ENCODE data around the gene GUCD1. TPM values are rescaled to one million over a fixed set of nuclear protein-coding genes. Genes with fewer than 3 reads are reported as not detected.

GUCD1 gene
- total and polyA plus RNA-seq, 12 donors: 75.4 to 162 (median 112) TPM

- intact Hi-C loops (cut with DNase I): loop anchor here (5.0 kb wide), 2 partner anchors 72 to 77 kb away; partner anchors contain the start of gene ADORA2A (in 1 of the 2)
Measured at GRCh38 chr22:24499706-24500276, 55.1 kb downstream of the GUCD1 start.

DNA sequence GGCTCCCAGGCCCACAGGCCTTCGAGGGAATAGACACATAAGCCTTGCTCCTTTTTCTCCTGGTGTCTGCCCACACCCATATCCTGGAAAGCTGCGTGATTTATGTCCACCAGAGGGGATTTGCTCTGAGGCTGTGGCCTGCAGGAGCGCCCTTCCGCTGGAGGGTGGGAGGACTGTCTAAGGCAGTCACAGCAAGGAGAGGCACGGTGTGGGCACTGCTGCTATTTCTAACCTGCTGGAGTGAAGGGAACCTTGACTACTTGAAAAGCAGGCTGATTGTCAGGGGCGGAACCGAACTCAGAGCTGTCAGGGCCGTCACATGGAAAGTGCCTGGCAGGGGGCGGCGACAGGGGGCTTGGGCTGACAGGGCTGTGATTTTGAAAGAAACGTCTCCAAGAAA lies 56.1 kb downstream of the GUCD1 start:
- intact Hi-C loops (cut with DNase I): no loop called here
- Histone ChIP-seq H3K27ac (no peak overlapping the region), H3K36me3 (replicated peaks in 1 of 2) (no peaks in the 10 kb centered on the region), H3K27me3 (peaks cover 13% of the 10 kb centered on the region), H3K9me3 (replicated peaks in 1 of 3) (no peaks in the 10 kb centered on the region), H3K4me3 (no peak overlapping the region), H3K4me1 (replicated peaks in 1 of 2) (peaks cover 0 to 8% of the 10 kb centered on the region in 2 donors)
- peak in 2 of 7 donors; percentile 38 to 52 for DNase-seq
- TF ChIP-seq POLR2A (IDR thresholded peaks at IDR 0.05) (no peak), CTCF (IDR thresholded peaks at IDR 0.05) (no peak)
- WGBS, 4 donors: 80 to 90% (median 85%) methylated on average over 10 to 11 of the region's 11 CpGs

More at GRCh38 chr22:24499706-24500276, 55.1 kb downstream of the GUCD1 start:
- Histone ChIP-seq H3K4me3 (no peak overlapping the region), H3K9me3 (replicated peaks in 1 of 3) (no peaks in the 10 kb centered on the region), H3K36me3 (replicated peaks in 1 of 2) (no peaks in the 10 kb centered on the region), H3K27me3 (peaks cover 4% of the 10 kb centered on the region), H3K4me1 (replicated peaks in 1 of 2) (peaks cover 0 to 2% of the 10 kb centered on the region in 2 donors), H3K27ac (no peak overlapping the region)
- no peak for DNase-seq
- no peak for TF ChIP-seq CTCF (IDR thresholded peaks at IDR 0.05)
- TF ChIP-seq POLR2A (IDR thresholded peaks at IDR 0.05): no peak
- 92 to 97% (median 95%) methylated on average over 10 of the region's 10 CpGs for WGBS, 4 donors

DNA sequence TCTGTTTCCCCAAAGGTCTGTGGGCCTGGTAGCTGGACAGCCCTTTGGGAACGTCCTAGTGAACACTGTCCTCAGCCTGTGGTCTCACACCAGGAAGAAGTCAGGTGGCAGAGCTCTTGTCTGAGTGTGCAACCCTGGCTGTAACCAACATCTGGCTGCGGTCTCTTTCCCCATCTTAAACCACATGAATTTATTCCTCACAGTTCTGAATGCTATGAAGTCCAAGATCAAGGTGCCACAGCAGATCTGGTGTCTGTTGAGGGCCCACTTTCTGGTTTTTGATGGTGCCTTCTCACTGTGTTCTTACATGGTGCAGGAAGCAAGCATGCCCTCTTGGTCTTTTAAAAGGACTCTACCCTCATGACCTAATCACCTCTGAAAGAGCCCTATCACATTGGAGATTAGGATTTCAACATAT lies 57.1 kb downstream of the GUCD1 start:
- H3K4me3 ChIP-seq: no peak overlapping the region
- TF ChIP-seq CTCF (IDR thresholded peaks at IDR 0.05): no peak
- no peak for TF ChIP-seq POLR2A (IDR thresholded peaks at IDR 0.05)
- no peak for DNase-seq
- no peaks in the 10 kb centered on the region for H3K36me3 ChIP-seq (replicated peaks in 1 of 2)
- H3K27ac ChIP-seq: no peak overlapping the region
- H3K27me3 ChIP-seq: peaks cover 13% of the 10 kb centered on the region
- 77 to 86% (median 84%) methylated on average over 2 of the region's 2 CpGs for WGBS, 4 donors
- intact Hi-C loops (cut with DNase I): no loop called here
- no peaks in the 10 kb centered on the region for H3K9me3 ChIP-seq (replicated peaks in 1 of 3)
- H3K4me1 ChIP-seq (replicated peaks in 1 of 2): peaks cover 0 to 8% of the 10 kb centered on the region in 2 donors

DNA sequence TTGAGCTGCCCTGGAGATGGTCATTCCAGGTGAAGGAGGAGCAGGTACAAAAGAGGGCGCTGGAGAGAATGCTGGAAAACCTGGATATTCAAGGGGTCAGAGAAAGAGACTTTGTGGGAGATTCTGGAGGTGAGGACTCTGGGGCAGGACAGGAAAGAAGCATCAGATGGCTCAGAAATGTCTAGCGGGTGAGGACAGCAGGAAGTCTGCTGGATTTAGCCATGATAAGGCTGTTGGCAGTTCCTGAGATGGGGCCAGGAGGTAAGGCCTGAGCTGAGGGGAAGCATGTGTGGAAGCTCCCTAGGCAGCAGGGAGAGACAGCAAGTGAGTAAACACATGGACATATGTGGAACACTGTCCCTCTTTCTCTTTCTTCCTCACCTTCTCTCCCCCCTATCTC lies 58.3 kb downstream of the GUCD1 start:
- 83 to 95% (median 89%) methylated on average over 2 of the region's 2 CpGs for WGBS, 4 donors
- intact Hi-C loops (cut with DNase I): no loop called here
- no peak for TF ChIP-seq POLR2A (IDR thresholded peaks at IDR 0.05)
- no peak for TF ChIP-seq CTCF (IDR thresholded peaks at IDR 0.05)

More for the DNA sequence above, 58.3 kb downstream of the GUCD1 start:
- Histone ChIP-seq H3K9me3 (replicated peaks in 1 of 3) (no peaks in the 10 kb centered on the region), H3K27me3 (peaks cover 13% of the 10 kb centered on the region), H3K27ac (no peak overlapping the region), H3K4me3 (no peak overlapping the region), H3K4me1 (replicated peaks in 1 of 2) (peaks cover 0 to 8% of the 10 kb centered on the region in 2 donors), H3K36me3 (replicated peaks in 1 of 2) (no peaks in the 10 kb centered on the region)
- peak in 1 of 7 donors; percentile 43 for DNase-seq

Data from adrenal gland (tissue), 12 donors.